C4-2B (cell line): Measurements from ENCODE around the gene MAJIN.

ENCODE experiments used
- CTCF ChIP-seq: fragments of 450-650 bp; conservative IDR thresholded peaks from 2 replicates; pipeline ENCODE4 v1.5.1; 2017; ENCODE audit warnings: mild to moderate bottlenecking
- ZFX ChIP-seq: fragments of 450-650 bp; IDR thresholded peaks from 2 replicates; pipeline ENCODE4 v1.6.1; 2017

GRCh38 chr11:64951529-64951928 is 20.4 kb downstream of the MAJIN start:
- TF ChIP-seq CTCF (no peak), ZFX (no peak)
